Thyroid gland (tissue), 4 donors: ENCODE results near the gene IL37.

ENCODE experiments used
- CTCF ChIP-seq, 6 experiments: fragments of 200-600 bp in 3 of 6; fragments of 450-650 bp in 3 of 6; sonication (generic) in 3 of 6; IDR thresholded peaks; one replicate each; pipeline ENCODE4 v1.5.1; 2016 to 2019; ENCODE audit warnings: antibody characterized with exemption in 6 of 6, mild to moderate bottlenecking in 2 of 6, inconsistent platforms in 1 of 6, moderate library complexity in 1 of 6
- POLR2A ChIP-seq, 2 donors: fragments of 450-650 bp; IDR thresholded peaks; one replicate each; pipeline ENCODE4 v1.6.1; 2017; ENCODE audit warnings: antibody characterized with exemption in 2 of 2, mild to moderate bottlenecking in 2 of 2, moderate library complexity in 1 of 2

GRCh38 chr2:112944971-112945370 is 34.0 kb downstream of the IL37 start:
- TF ChIP-seq CTCF (IDR thresholded peaks at IDR 0.05) (no peak), POLR2A (IDR thresholded peaks at IDR 0.05) (no peak)
